ENCODE measurements around the gene FAM200C.

DNA sequence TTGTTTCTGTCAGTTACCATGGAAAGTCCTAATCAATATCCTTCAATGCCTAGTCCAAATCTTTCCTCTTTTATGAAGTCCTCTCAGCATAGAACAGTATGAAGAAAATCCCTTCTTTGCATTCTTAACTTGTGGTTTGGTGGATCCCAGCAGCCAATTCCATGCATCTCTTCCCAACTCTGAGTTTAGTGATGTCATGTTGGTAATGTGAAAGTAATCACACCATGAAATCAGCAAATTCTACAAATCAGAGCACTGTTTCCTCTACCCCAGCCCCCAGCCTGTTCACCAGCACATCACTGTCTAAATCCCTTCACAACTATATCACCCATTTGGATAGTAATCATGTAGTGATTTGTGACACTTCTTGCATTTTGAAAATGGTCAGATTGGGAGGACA, 24.7 kb downstream of the FAM200C start:
- TF ChIP-seq POLR2A (IDR thresholded peaks at IDR 0.05; ENCODE audit: low read length) (no peak), GATA1 (IDR thresholded peaks at IDR 0.05; ENCODE audit: low read depth, low read length) (no peak)
